GM12878 (cell line): ENCODE measurements around the gene DDIT4.

Experiments used
- CREB1 ChIP-seq: IDR thresholded peaks from 2 replicates; pipeline ENCODE4 v1.6.1; 2012; ENCODE audit warnings: low read depth, mild to moderate bottlenecking, inconsistent platforms
- CTCF ChIP-seq, 3 experiments: IDR thresholded peaks in 2 of 3; conservative IDR thresholded peaks in 1 of 3; 2 replicates each; pipeline ENCODE4 v1.5.1; 2011; ENCODE audit warnings: low read depth in 3 of 3, low read length in 3 of 3, mild to moderate bottlenecking in 3 of 3, control low read depth in 2 of 3, moderate library complexity in 2 of 3, inconsistent platforms in 1 of 3, mixed read lengths in 1 of 3; ENCODE audit not compliant: control insufficient read depth in 2 of 3, insufficient read depth in 1 of 3; ENCODE audit errors: extremely low read depth in 1 of 3
- EZH2 ChIP-seq: IDR thresholded peaks from 2 replicates; pipeline ENCODE4 v1.6.1; 2012; ENCODE audit warnings: low read depth, mild to moderate bottlenecking, control low read depth, inconsistent platforms, low read length, borderline replicate concordance; ENCODE audit not compliant: control insufficient read depth

DNA sequence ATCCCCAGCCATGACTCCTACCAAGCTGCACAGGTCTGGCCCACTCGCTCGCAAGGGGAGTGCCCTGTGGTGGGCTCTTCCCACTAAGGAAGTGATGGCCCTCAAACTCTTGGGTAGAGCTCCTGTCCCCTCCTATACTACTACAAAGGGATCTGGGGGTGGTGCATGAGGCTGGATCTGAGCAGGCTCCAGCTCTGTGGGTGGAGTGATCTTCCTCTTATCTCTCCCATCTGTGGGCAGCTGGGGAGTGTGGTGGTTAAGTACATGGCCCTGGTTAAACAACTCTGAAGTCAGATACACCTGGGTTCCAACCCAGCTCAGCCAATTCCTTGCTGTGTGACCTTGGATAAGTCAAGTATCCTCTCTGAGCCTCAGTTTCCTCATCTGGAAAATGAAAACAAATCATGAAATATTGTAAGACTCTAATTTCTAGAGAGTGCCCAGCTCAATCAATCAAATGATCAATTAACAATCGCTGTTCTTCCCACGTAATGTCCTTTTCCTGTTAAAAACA, 17.4 kb downstream of the DDIT4 start:
- no peak for TF ChIP-seq CTCF (IDR thresholded peaks at IDR 0.05 in 2 of 3, conservative IDR thresholded peaks at IDR 0.05 in 1 of 3; ENCODE audit: control insufficient read depth in 2 of 3, extremely low read depth in 1 of 3, insufficient read depth in 1 of 3, low read depth in 3 of 3, low read length in 3 of 3)
- no peak for TF ChIP-seq EZH2
- no peak for TF ChIP-seq CREB1
